Nucleus accumbens (tissue), 56 donors: ENCODE measurements around the gene SLC39A8.
"Not testable (repeated sequence)": the region's sequence is repeated elsewhere in the genome, so short reads cannot be mapped to it uniquely, and the experiment has no call there.

Source experiments
- DNase-seq, 56 donors: peaks; one replicate each; lab custom pipeline; 2025; lab: John Stamatoyannopoulos, UW

SLC39A8 gene

DNA sequence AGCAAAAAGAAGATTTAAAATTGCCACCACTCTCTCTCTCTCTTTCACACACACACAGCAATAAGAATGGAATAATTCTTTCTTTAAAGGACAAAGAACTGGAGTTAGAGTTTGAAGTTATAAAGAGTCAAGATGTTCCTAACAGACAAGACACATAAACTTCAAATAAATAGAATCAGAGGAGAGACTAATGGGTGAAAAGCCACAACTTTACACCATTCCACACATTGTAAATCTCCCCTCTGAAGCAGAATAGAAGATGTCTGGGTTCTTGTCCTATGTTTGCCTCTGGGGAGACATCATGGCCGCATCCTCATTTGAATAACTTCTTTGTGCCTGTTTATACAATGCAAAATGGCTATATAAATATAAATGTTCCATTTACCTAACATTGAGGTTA lies 39.6 kb downstream of the SLC39A8 start:
- no peak for DNase-seq

DNA sequence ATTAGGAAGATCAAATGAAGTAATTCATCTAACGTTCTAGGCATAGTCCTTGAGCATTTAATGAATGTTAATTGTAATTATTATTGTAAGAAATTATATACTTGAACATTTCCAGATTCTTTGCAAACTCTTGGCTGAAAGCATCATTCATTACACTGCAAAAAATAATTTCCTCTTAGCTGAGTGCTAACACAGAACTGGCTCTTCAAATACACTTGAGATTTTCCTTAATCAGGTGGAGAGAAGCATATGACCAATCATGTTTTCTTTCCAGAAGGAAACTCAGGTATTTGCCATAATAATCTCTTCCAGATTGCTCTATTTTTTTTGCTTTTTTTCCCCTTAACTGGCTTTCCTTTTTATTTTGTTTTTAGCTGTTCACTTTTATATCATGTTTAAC lies 42.5 kb downstream of the SLC39A8 start:
- no peak for DNase-seq

DNA sequence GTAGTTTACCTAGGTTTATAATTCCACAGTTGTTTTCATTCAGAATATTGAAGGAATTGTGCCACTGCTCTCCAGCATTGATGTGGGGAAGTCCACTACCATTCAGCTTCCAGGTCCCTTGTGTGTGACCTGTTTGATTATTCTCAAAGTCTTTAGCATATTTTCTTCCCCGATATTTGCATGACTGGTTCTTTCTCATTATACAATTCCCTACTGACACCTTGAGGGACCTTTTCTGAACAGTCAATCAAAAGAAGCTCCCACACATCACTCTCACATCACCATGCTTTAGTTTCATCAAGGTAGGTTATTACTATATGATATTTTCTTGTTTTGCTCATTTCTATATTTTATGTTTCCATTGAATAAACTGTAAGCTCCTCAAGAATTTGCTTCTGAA lies 44.1 kb downstream of the SLC39A8 start:
- no peak for DNase-seq

DNA sequence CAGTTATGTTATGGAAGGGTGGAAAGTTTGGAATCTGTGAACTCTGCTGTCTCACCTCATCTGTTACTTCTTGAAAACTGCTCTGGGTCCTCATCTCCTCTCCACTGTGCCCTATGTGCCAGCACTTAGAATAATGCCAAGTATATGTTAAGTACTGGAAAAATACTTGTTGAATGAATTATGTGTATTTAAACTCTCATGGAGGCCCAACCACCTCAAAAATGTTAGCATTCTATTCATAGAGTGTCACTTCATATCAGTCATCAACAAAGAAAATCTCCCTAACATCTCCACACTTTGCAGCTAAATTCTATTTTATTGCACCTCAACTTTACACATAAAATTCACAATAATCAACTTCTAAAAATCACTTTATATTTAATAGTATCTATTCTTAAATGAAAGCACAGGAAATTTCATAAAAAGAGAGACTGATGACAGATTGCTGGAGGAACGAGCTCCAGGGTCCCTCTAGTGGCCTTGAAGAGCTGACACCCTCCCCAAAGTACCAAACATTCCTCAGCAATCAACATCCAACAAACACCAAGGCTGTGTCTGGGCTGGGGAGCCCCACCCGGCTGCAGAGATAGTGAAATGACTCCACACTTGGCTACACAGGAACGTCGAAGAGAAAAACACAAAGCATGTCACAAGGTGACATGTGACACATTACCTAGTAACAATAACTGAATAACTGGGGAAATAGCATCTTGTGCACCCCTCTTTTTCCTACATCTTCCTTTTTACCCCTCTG lies 45.8 kb downstream of the SLC39A8 start:
- peak in 17 of 56 donors; percentile 1 to 19 (median 5) for DNase-seq

DNA sequence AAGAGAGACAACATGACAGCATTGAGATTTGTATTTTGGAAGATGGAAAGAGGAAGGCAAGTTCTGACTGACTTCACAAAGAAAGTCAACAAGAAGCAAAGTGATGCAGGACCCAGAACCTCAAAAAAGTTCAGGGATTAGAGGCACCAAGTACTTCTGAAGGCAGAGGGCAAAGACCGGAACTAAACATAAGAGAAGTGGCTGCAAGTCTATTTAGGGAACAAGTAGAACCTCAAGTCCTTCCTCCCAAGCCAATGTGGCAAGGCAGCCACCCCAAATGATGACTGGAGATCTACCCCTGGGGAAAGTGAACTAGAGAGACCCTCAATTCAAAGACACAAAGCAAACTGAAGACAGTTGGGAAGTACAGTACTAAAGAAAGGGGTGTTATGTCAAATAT lies 46.6 kb downstream of the SLC39A8 start:
- DNase-seq: no peak

DNA sequence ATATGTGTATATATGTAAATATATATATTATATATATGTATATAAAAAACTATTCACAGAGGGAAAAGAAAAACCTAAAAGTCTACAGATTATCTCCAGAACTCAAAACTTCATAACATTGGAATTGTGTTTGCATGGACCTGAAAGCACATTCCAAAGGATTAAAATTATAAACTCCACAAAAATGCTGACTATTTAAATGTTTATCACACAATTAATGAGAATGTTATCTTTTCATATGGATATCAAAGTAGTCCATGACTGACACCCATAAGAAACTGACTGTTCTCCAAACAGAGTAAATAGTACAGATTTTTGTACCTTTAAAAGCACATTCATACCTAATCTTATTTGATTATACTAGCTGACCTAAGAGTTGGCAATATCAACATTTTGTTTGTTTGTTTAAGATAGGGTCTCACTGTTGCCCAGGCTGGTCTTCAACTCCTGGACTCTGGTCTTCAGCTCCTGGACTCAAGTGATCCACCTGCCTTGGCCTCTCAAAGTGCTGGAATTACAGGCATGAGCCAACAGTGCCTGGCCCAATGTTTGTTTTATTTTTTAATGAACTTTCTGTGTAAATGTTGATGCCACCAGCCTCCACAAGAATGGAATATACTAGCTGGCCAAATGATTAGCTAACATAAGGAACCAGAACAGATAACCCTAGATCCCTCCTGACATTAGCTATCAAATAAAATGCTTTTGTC lies 50.0 kb downstream of the SLC39A8 start:
- DNase-seq: no peak

DNA sequence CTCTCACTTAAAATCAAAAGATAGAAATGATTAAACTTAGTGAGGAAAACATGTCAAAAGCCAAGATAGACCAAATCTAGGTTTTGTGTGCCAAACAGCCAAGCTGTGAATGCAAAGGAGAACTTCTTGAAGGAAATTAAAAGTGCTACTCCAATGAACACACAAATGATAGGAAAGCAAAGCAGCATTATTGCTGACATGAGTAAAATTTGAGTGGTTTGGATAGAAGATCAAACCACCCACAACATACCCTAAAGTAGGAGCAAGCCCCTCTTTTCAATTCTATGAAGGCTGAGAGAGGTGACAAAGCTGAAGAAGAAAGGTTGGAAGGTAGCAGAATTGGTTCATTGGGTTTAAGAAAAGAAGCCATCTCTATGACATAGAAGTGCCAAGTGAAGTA lies 56.8 kb downstream of the SLC39A8 start:
- DNase-seq: no peak

DNA sequence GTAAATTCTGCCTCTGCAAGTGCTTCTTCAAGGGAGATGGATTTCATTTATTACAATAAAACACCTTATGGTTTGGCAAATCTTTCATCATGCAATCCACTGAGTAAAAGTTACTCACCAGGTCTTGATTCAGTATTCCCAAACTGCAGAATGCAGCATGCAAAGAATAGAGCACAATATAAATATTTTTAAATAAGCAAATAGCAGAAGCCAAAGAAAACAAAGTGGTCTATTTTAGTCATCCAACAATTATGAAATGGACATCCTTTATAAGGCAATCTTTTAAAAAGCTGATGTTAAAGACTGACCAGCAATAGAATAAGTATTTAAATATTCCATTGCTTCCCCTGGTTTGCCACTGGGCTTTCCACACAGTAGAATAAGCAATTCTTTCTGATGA lies 59.5 kb downstream of the SLC39A8 start:
- no peak for DNase-seq

DNA sequence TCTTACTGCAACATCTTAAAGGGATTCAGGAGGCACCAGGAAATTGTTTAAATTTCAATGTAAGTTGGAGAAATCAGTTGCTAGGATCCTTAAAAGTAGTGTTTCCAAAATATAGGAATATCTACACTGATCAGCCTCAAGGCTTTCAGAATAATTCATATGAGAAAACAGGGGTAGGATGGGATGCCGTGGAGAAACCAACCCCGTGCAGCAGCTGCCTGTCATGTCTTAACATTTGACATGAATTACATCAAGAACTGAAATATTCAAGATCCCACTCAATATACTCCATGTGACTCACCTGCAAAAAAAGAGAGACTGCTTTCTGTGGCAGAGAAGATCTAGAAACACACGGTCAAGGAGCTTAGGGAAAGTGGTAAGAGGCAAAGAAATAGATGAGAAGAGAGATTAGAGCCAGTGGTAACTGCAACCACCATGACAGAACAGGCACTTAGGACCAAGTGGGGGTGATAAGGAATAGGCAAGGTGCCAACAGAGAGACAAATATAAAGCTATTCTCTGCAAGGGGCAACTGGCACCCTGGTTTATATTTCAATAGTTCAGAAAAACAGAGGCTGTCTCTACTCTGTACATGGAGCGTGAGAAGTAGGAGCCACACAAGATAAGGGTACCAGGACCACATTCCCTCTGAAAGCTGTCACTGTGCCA lies 64.0 kb downstream of the SLC39A8 start:
- peak in 15 of 56 donors; percentile 1 to 49 (median 6) for DNase-seq

DNA sequence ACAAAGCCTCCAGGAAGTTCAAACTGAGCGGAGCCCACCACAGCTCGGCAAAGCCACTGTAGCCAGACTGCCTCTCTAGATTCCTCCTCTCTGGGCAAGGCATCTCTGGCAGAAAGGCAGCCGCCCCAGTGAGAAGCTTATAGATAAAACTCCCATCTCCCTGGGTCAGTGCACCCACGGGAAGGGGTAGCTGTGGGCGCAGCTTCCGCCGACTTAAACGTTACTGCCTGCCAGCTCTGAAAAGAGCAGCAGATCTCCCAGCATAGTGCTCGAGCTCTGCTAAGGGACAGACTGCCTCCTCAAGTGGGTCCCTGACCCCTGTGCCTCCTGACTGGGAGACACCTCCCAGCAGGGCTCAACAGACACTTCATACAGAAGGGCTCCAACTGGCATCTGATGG lies 72.0 kb downstream of the SLC39A8 start:
- DNase-seq: not testable (repeated sequence)

DNA sequence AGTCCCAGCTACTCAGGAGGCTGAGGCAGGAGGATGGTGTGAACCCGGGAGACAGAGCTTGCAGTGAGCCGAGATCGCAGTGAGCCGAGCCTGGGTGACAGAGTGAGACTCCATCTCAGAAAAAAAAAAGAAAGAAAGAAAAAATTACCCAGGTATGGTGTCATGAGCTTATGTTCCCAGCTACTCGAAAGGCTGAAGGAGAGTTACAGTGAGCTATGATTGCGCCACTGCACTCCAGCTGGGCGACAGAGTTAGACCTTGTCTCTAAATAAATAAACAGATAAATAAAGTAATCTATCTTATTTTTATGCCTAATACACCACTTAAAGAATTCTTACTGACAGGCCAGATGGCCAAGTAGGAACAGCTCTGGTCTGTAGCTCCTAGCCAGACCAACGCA lies 73.0 kb downstream of the SLC39A8 start:
- no peak for DNase-seq

DNA sequence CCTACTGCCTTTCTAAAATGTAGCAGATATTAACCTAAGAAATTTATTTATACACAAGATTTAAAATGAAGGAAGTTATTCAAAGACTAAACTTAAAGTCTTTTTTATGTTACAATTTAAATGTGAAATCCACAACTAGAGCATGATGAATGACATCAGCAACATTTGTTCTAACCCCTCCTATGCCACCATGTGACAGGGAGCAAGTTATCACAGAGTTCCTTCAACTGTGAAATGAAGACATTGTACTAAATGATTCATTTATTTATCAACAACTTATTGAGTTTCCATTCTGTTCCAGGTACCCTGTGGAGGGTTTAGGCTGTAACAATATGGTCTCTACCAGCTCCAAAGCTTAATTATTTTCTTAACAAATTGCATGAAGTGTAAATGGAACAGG lies 76.9 kb downstream of the SLC39A8 start:
- DNase-seq: no peak

DNA sequence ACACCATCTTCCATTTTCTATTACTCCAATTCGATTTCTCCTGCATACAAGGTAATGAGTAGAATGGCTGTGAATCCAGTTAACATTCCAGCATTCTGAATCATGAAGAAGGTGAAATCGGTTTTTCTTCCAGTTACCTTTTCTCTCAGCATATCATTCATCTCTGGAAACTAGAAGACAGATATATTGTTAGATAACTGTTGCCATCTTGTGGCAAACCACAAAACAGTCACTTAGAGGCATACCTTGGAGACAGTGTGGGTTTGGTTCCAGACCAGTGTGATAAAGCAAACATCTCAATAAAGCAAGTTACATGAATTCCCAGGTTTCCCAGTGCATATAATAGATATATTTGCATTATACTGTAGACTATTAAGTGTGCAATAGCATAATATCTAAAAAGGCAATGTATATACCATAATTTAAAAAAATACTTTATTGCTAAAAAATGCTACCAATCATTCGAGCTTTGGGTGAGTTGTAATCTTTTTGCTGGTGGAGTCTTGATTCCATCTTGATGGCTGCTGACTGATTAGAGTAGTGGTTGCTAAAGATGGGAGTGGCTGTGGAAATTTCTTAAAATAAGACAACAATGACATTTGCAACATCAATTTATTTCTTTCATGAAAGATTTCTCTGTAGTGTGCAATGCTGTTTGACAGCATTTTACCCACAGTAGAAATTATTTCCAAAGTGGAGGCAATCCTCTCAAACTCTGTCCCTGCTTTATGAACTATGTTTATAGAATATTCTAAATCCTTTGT lies 82.1 kb downstream of the SLC39A8 start:
- peak in 6 of 56 donors; percentile 2 to 52 (median 6) for DNase-seq

DNA sequence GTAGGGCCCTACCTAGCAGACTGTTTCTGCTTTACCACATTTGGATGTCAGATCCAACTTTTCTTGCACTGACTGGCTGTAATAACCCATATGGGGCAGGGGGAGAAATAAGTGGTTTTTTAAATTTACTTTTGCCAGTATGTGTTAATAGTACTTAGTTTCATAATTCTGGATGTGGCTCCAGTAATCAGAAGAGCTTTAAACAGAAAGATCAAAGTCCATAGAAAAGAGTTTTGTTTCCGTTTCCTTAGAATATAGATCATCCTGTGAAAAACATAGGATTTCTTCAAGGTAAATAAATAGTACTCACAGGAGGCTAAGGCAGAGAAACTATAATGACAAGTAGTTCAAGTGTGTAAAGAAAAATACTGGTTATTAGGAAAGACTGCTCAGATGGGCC lies 85.6 kb downstream of the SLC39A8 start:
- DNase-seq: no peak

DNA sequence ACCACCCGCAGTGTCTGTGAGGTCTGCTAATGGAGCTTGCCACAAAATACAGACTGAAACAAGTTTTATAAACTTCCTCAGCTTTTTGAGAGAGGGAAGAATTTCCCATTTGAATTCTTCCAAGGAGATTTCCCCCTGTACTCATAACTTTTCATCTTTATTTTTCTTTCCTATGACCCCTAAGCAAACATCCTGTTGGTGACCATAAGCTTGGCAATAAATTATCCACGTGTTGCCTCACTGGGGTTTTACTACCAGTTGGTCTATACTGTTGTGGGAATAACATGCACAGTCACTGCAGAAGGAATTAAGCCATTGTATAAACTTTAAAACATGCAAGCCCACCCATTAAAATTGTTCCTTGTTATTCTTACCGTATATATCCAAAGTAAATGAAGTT lies 86.2 kb downstream of the SLC39A8 start:
- no peak for DNase-seq

DNA sequence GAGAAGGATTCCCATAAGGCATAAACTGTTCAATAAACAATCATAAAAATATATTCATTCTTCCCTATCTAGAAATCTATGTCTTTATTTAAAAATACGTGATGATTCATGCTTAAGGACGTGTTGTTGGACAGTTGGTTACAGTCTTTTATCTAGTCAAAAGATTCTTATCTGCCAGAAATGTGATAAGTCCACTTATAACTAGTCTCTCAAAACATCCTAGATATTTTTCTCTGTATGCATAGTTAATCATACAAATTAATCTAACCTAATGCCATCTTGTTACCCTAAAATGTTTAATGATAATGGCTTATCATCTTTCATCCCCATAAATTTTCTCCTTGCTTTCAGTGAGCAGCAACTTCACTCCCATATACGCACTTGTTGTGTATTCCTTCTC lies 89.0 kb downstream of the SLC39A8 start:
- DNase-seq: no peak

DNA sequence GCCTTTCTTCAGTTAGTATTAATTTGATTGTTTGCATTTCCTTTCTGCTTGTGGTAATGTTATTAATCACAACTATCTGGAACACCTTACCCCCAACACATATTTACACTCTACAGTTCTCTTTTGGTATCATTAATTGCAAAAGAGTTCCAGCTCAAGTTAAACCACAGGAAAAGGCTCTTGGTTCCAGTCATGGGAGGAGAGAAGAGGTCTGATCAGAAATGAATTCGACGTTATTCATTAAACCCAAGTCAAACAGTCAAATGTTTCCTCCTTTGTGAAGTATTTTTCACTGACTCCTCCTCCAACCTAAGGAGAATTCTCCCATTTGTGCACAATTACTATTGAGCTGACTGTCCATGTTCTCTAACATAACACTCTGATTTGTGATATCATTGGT lies 91.4 kb downstream of the SLC39A8 start:
- no peak for DNase-seq

DNA sequence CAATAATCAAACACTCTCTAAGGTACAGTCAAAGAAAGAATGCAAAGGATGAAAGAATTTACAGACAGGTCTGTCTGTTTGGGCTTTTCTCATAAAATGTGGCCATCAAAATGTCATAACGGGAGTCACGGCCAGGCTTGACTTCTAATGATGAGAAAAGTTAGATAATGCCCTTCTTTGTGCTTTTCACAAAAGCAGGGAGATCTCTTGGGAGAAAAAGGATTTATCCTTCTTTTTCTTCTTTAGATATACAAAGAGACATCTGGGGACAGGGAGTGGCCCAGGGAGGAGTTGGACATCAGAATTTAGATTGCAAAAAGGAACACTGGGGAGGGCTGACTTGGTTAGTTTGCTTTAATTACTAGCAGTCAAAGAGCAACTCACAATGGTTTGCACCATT lies 93.1 kb downstream of the SLC39A8 start:
- no peak for DNase-seq

DNA sequence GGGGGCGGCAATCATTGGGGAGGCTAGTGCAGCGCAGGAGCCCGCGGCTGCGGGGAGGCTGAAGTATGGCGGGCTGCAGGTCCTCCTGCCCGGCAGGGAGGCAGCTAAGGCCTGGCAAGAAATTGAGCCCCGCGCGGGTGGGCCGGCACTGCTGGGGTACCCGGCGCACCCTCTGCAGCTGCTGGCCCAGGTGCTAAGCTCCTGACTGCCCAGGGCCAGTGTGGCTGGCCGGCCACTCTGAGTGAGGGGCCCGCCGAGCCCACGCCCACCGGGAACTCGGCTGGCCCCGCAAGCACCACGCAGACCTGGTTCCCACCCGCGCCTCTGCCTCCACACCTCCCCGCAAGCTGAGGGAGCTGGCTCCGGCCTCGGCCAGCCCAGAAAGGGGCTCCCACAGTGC lies 94.9 kb downstream of the SLC39A8 start:
- DNase-seq: no peak

DNA sequence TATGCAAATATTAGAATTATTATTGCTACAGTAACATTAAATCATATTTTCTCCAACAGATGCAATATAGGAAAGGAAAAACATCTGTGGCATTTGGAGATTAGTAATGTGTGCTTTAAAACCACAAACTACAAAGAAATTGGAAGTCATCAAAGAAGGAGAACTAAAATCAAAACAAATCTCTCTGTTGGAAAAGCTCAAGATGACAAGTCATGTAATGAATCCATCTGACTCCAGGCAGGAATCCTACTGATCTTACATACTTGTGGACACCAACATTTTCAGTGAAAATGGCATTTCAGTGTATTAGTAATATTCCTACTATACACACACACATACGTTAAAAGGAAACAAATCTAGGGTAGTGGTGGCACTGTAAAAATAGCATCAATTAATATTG lies 98.2 kb downstream of the SLC39A8 start:
- DNase-seq: no peak

DNA sequence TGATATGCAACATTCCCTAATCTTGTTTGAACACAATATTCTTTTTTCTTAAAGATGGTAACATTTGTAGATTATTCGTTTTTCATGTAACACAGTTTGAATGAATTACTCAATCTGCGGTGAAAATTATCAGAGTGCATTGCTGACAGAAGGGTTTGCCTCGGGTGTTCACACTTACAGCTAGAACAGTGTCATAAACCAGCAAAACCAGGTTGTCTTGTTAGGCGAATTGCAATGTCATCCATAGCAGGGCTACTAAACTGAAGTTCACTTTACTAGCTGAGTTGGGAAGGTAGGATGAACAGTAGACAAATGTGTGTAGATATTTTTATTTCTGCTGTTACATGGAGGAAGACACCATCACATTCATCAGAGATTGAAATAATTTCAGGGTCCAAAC lies 98.9 kb downstream of the SLC39A8 start:
- DNase-seq: no peak
